HG02798 (cell line): ENCODE data around the gene FER.
"Not testable (repeated sequence)": the region's sequence is repeated elsewhere in the genome, so short reads cannot be mapped to it uniquely, and the experiment has no call there.

Source experiments
- ATAC-seq: cut with Tn5 transposase; IDR thresholded peaks from one replicate; pipeline ENCODE4 v1.9.1; 2021; ENCODE audit warnings: mild to moderate bottlenecking; ENCODE audit not compliant: unreplicated experiment, poor library complexity

FER gene

DNA sequence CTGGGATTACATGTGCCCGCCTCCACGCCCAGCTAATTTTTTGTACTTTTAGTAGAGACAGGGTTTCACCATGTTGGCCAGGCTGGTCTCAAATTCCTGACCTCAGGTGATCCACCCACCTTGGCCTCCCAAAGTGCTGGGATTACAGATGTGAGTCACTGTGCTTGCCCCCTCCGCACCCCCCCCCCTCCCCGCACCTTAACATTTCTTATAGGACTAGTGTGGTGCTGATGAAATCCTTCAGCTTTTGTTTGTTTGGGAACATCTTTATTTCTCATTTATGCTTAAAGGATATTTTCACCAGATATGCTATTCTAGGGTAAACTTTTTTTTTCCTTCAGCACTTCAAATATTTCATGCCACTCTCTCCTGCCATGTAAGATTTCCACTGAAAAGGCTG, 46.7 kb downstream of the FER start:
- not testable (repeated sequence) for ATAC-seq

- ATAC-seq: no peak
Measured at GRCh38 chr5:108797396-108797795, 49.7 kb downstream of the FER start.

GRCh38 chr5:108797986-108798385, 50.3 kb downstream of the FER start:
- no peak for ATAC-seq

- ATAC-seq: no peak
Measured at GRCh38 chr5:108798513-108799265, 51.0 kb downstream of the FER start.

- ATAC-seq: no peak
Measured at GRCh38 chr5:108801301-108801700, 53.6 kb downstream of the FER start.

DNA sequence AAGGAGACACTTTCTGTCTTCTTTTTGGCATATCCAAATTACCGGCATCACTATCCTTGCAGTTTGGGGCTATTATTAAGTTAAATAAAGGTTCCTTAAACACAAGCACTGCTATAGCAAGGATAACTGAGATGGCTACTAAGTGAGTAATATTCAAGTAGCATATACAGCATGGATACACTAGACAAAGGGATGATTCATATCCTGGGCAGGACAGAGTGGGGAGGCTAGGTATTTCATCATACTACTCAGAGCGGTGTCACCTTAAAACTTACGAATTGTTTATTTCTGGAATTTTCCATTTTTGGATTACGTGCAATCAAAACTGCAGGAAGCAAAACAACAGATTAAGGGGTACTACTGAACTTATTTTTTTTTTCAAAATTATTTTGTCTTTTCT, 54.1 kb downstream of the FER start:
- ATAC-seq: no peak

GRCh38 chr5:108810717-108811116, 63.0 kb downstream of the FER start:
- ATAC-seq: no peak

DNA sequence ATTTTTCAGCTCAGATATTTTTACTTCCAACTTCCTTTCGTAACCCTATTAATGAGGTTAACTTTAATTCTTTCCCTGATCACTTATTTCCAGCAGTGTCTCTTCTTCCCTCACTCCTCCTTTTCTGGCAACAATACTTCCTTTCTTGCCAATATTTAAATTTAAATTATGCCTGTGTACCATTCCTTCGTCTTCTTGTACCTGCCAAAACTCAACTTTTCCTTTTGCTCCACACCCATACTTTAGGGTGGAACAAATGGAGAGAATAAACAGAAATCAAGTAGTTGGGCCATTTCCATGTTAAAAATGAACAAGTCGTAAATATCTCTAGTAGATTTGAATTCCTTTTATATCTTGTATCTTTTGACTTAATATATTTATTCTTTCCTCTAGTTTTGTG, 66.0 kb downstream of the FER start:
- no peak for ATAC-seq

GRCh38 chr5:108814551-108814950, 66.9 kb downstream of the FER start:
- ATAC-seq: no peak

DNA sequence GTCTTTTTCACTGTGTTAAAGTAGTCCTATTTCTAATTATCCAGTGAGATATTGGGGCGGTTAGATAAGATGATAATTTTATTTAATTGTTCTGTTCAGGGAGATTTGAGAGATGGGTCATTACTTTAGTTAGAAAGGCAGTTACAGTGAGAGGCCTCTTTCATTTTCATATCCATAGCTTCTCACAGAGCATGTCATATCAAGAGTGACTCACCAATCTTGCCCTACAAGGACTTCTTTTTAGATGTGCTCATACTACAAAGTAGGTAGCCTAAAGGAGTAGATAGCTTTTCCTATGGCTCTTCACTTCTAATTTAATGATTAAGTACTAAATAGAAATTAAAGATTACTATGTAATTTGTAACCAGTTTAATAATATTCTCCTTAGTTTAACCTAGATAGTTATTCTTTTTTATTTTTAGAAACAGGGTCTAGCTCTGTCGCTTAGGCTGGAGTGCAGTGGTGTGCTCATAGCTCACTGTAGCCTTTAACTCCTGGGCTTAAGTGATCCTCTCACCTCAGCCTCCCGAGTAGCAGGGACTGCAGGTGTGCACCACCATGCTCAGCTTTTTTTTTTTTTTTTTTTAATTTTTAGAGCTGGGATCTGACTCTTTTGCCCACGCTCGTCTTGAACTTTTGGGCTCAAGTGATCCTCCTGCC, 71.0 kb downstream of the FER start:
- ATAC-seq: peak; percentile 98

- ATAC-seq: no peak
Measured at GRCh38 chr5:108820983-108821382, 73.3 kb downstream of the FER start.

DNA sequence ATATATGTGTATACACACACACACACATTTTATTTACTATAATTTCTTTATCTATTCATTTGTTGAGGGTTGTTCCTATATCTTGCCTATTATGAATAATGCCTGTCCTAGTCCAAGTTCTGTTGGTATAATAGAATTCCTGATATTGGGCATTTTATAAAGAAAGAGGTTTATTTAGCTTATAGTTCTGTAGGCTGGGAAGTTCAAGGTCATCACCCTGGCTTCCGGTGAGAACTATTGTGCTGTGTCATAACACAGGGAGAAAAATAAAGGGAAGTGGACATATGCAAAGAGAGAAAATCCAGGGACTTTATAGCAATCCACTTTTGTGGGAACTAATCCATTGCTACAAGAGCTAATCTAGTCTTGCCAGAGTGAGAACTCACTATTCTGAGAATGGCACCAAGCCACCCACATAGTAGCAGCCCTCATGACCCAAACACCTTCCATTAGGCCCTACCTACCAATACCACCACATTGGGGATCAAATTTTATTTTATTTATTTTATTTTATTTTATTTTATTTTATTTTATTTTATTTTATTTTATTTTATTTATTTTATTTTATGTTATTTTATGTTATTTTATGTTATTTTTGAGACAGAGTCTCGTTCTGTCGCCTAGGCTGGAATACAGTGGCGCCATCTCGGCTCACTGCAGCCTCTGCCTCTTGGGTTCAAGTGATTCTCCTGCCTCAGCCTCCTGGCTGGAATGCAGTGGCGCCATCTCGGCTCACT, 74.7 kb downstream of the FER start:
- no peak for ATAC-seq

GRCh38 chr5:108827131-108827530, 79.4 kb downstream of the FER start:
- no peak for ATAC-seq

DNA sequence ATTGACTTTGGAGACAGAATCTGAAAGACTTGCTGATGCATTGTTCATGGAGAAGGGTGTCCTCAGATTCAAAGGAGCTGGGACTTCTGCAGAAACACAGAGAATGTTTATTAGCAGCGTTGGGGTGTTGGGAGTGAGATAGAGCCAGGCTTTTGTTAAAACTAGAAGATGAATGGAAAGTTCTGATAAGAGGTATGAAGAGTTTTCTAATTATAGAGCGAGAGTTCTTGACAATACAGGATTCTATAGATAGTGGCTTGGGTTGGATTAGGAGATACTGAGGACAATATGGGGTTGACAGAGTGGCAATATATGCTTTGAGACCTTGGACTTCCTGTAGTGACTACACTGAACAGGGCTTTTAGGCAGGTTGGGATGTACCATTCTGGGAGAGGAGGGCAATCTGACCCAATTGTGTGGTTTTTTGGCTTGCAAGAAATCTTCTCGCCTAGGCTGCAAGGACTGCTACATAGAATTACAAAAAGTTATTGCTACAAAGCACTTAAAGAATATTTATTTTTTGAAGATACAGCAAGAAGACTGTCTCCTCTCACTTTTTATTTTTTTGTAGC, 83.1 kb downstream of the FER start:
- ATAC-seq: no peak

GRCh38 chr5:108836492-108836891, 88.8 kb downstream of the FER start:
- no peak for ATAC-seq

DNA sequence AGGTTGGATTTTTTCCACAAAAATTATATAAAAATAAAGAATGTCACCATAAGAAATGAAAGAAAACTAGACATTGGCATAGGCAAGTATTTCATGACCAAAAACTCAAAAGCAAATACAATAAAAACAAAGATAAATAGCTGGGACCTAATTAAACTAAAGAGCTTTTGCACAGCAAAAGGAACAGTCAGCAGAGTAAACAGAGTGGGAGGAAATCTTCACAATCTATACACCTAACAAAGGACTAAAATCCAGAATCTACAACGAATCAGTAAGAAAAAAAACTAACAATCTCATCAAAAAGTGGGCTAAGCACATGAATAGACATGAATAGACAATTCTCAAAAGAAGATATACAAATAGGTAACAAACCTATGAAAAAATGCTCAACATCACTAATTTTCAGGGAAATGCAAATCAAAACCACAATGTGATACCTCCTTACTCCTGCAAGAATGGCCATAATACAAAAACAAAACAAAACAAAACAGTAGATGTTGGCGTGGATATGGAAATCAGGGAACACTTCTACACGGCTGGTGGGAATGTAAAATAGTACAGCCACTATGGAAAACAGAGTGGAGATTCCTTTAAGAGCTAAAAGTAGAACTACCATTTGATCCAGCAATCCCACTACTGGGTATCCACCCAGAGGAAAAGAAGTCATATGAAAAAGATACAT, 94.7 kb downstream of the FER start:
- ATAC-seq: not testable (repeated sequence)

- ATAC-seq: not testable (repeated sequence)
Measured at GRCh38 chr5:108851129-108851528, 103.4 kb downstream of the FER start.

DNA sequence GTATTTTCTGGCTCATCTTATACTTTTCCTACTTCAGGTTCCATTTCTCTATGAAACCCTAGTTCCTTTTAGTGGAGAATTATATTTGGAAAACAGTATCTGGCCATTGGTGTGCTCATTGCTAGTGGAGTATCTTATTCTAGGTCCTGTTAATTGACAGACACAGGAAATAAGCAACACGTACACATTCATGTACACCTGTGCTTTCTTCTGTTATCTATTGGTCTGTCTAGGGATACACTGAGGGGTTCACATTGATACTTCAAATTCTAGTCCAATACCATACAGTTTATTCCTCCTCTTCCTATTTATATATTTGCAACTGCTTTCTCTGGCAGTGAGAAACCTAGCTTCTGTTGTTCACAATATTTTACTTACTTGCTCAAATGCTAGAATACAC, 110.2 kb downstream of the FER start:
- ATAC-seq: peak; percentile 40

- ATAC-seq: peak; percentile 98
Measured at GRCh38 chr5:108858959-108859358, 111.3 kb downstream of the FER start.

GRCh38 chr5:108862211-108862610, 114.5 kb downstream of the FER start:
- ATAC-seq: no peak
